Activated B cell treated with CpG ODN at 0.5 μM for 24 hours (primary cell): ENCODE measurements around the gene POLN. TPM values are rescaled to one million over a fixed set of nuclear protein-coding genes. Genes with fewer than 3 reads are reported as not detected.

ENCODE experiments used
- ATAC-seq: fragments of 200-7000 bp; cut with Tn5 transposase; one replicate; pipeline ENCODE4 v1.10.0; 2021; ENCODE audit warnings: low read depth, mild to moderate bottlenecking, moderate library complexity
- CTCF ChIA-PET: fragments of 350-600 bp; sonication (Branson Sonifier 250); formaldehyde crosslinking; loops from one replicate; lab custom pipeline; 2021; ENCODE audit warnings: antibody characterized with exemption; lab: Charles Lee
- POLR2A ChIA-PET: fragments of 350-600 bp; sonication (Branson Sonifier 250); formaldehyde crosslinking; loops from one replicate; lab custom pipeline; 2021; ENCODE audit warnings: antibody characterized with exemption; lab: Charles Lee
- DNase-seq: peaks from one replicate; pipeline ENCODE4 v3.0.0; 2022
- H3K27ac Mint-ChIP-seq: one replicate; pipeline ENCODE4 v1.8.0; 2020; ENCODE audit warnings: mixed read lengths
- H3K27me3 Mint-ChIP-seq: one replicate; pipeline ENCODE4 v1.8.0; 2021; ENCODE audit warnings: mixed read lengths
- H3K36me3 Mint-ChIP-seq: one replicate; pipeline ENCODE4 v1.8.0; 2021; ENCODE audit warnings: low read depth, mixed read lengths
- H3K4me1 Mint-ChIP-seq: one replicate; pipeline ENCODE4 v1.8.0; 2021; ENCODE audit warnings: mixed read lengths
- H3K4me3 Mint-ChIP-seq: one replicate; pipeline ENCODE4 v1.8.0; 2020; ENCODE audit warnings: mild to moderate bottlenecking, mixed read lengths
- H3K9me3 Mint-ChIP-seq: one replicate; pipeline ENCODE4 v1.8.0; 2020; ENCODE audit warnings: mixed read lengths
- intact Hi-C: fragments of 100-400 bp; cut with micrococcal nuclease; formaldehyde crosslinking; loops from one replicate; pipeline ENCODE4 v1.15.1; 2024
- total RNA-seq: library from RNA; stranded (reverse); gene quantifications from 2 replicates; pipeline ENCODE4 v1.2.3, GENCODE V29; 2022
- TF ChIP-seq, protein P1 (sequence below): fragments of 200-600 bp; IDR thresholded peaks from one replicate; pipeline ENCODE4 v1.8.0; 2022; ENCODE audit warnings: antibody characterized with exemption, mild to moderate bottlenecking

Gene POLN
- total RNA-seq, 1 donor from 2014 or later, result 1.4 TPM

DNA sequence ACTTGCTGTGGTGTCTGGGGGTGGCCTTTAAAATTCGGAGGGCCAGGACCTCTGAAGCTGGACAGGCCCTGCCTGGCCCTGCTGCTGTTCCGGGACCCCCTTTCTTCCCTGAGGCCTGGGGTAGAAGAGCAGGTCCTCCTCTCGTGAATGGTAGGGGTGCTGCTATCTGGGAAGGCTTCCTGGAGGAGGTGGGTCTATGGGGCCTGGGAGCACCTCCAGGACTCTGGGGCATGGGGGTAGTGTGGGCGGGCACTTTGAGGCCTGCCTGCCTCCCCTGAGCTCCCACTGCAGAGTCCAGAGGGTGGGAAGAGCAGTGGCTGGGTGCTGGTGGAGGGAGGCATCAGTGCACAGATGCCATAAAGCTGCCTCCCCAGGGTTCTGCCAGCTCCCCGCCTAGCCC is 24.9 kb upstream of the POLN start:
- DNase-seq (no peak), ATAC-seq (no peak)
- Mint-ChIP-seq H3K9me3 (no peaks in the 10 kb centered on the region), H3K36me3 (no peaks in the 10 kb centered on the region), H3K27ac (no peak overlapping the region), H3K4me3 (no peak overlapping the region), H3K27me3 (no peaks in the 10 kb centered on the region), H3K4me1 (peaks cover 7% of the 10 kb centered on the region)
- TF ChIP-seq, protein P1, sequence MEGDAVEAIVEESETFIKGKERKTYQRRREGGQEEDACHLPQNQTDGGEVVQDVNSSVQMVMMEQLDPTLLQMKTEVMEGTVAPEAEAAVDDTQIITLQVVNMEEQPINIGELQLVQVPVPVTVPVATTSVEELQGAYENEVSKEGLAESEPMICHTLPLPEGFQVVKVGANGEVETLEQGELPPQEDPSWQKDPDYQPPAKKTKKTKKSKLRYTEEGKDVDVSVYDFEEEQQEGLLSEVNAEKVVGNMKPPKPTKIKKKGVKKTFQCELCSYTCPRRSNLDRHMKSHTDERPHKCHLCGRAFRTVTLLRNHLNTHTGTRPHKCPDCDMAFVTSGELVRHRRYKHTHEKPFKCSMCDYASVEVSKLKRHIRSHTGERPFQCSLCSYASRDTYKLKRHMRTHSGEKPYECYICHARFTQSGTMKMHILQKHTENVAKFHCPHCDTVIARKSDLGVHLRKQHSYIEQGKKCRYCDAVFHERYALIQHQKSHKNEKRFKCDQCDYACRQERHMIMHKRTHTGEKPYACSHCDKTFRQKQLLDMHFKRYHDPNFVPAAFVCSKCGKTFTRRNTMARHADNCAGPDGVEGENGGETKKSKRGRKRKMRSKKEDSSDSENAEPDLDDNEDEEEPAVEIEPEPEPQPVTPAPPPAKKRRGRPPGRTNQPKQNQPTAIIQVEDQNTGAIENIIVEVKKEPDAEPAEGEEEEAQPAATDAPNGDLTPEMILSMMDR, result no peak
- CTCF ChIA-PET, result no interaction called here
- POLR2A ChIA-PET, result no interaction called here
- intact Hi-C loops, result no loop called here

DNA sequence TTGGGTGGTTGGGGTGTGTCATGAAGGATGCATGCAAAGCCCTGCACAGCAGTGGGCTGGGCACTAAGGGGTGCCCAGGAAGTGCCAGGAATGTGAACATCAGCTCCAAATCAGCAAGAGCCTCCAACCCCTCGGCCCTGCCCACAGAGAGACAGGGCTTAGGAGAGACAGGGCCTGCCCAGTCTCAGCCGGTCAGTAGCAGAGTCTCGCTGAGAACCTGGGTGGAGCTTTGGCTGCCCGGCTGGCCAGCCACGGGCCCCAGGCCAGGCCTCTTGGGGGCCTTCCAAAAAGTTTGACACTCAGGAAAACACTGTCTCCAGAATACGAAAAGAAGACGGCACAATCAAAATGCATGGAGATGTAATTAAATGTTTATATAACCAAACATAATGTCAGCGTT is 24.3 kb upstream of the POLN start:
- Mint-ChIP-seq H3K4me3 (no peak overlapping the region), H3K27me3 (no peaks in the 10 kb centered on the region), H3K27ac (no peak overlapping the region), H3K4me1 (peaks cover 7% of the 10 kb centered on the region), H3K9me3 (no peaks in the 10 kb centered on the region), H3K36me3 (no peaks in the 10 kb centered on the region)
- intact Hi-C loops, result no loop called here
- TF ChIP-seq, protein P1, result no peak
- no peak for DNase-seq
- POLR2A ChIA-PET, result no interaction called here
- CTCF ChIA-PET, result no interaction called here
- no peak for ATAC-seq

DNA sequence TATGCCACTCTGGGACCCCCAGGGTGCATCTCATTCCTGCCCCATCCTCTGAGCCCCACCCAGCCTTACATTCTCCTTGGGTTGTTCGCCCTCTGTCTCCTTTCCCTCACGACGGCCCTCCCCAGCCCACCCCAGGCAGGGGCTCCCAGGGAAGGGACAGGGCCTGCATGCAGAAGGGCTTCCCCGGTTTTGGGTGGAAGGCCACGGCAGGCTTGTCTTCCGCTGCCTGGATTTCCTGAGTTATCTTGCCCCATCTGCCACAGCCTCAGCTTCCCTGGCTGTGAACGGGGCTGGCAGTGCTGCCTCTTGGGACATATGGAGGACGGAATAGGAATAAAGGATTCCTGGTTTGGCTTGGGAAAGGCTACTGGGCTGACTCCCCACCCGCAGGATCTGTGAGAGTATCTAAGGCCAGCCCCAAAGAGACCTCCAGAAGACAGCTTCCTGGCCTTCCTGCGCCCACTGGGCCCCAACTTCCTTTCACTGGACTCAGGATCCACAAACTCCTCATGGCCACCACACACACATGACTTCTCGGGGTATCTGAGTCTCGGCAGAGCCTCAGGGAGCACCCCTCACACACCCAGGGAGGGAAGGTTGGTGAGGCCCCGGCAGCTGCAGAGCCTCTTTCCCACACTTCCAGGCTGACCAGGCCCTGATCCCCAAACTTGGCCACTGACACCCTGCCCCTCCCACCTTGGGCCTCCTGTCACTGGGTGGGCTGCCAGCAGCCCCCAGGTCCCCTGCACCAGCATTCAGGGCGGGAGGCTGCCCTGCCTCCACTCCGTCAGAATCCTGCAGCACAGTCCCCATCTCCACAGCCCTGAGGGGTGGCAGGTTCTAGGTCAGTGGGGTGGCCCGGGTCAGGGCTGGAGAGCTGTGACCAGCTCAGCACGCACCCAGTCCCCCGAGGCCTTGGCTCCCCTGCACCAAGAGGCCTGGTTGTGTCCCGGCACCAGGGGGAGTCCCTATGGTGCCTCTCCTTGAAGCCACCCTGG is 23.5 kb upstream of the POLN start:
- POLR2A ChIA-PET, result interaction anchor here (1.2 kb wide), 1 partner anchor 16 kb away, joined by 3 read pairs; no protein-coding TSS in a partner anchor
- TF ChIP-seq, protein P1, result no peak
- DNase-seq (no peak), ATAC-seq (no peak)
- no peaks in the 10 kb centered on the region for H3K27me3 Mint-ChIP-seq
- H3K4me1 Mint-ChIP-seq, result peaks cover 8% of the 10 kb centered on the region
- H3K36me3 Mint-ChIP-seq, result no peaks in the 10 kb centered on the region
- CTCF ChIA-PET, result no interaction called here
- no peaks in the 10 kb centered on the region for H3K9me3 Mint-ChIP-seq
- H3K27ac Mint-ChIP-seq, result no peak overlapping the region
- intact Hi-C loops, result no loop called here
- H3K4me3 Mint-ChIP-seq, result no peak overlapping the region

DNA sequence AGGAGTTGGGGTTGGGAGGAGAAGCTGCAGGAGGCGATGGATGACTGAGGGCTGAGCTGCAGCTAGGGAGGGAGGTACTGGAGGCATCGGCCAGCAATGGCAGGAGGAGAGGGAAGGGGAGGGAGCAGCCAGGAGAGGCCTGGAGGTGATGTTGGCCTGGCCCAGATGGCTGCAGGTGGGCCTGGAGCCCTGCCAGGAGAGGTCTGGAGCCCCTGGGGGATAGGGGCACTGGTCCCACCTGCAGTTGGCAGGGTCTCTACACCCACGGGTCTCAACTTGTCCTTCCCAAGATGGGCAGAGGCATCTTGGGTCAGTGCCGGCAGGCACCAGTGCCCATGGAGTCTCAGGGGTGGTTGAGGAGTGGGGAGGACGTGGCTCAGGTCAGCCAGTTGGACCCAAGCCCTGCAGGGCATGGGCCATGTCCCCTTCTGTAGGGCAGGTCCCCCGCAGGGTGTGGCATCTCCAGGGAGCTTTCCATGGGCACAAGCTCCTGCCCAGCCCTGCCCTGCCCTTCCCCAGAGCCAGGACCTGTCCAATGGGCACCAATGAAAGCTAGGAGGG is 22.6 kb upstream of the POLN start:
- no peak overlapping the region for H3K27ac Mint-ChIP-seq
- ChIA-PET CTCF (no interaction called here), POLR2A (interaction anchor here (1.2 kb wide), 1 partner anchor 17 kb away, joined by 3 read pairs; no protein-coding TSS in a partner anchor)
- peaks cover 15% of the 10 kb centered on the region for H3K4me1 Mint-ChIP-seq
- no peaks in the 10 kb centered on the region for H3K27me3 Mint-ChIP-seq
- TF ChIP-seq, protein P1, result no peak
- no peak for DNase-seq
- intact Hi-C loops, result loop anchor here (5.0 kb wide), 3 partner anchors 33 to 257 kb away; partner anchors contain the start of gene NELFA
- H3K36me3 Mint-ChIP-seq, result no peaks in the 10 kb centered on the region
- H3K9me3 Mint-ChIP-seq, result no peaks in the 10 kb centered on the region
- ATAC-seq, result no peak
- H3K4me3 Mint-ChIP-seq, result no peak overlapping the region

DNA sequence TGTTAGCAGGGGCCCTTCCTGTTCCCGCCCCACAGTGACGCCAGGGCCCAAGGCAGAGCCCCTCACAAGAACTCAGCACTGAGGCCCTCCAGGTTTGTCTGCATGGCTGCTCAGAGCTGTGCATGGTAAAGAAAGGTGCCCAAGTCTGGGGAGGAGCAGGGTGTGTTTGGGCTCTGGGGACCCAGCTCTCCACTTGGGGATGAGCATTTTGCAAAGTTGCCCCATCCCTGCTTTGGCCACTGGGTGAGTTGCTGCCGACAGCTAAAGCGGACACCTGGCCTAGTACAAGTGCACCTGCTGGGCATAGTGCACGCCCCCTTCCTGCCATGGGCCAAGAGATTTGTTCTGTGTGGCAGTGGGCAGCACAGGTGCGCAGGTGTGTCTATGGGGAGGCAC is 22.0 kb upstream of the POLN start:
- ChIA-PET POLR2A (interaction anchor here (2.4 to 2.7 kb wide), 2 partner anchors 18 to 22 kb away, joined by 21 to 36 read pairs; partner anchors contain the start of genes HAUS3 and POLN), CTCF (no interaction called here)
- no peaks in the 10 kb centered on the region for H3K9me3 Mint-ChIP-seq
- H3K27ac Mint-ChIP-seq, result no peak overlapping the region
- H3K27me3 Mint-ChIP-seq, result no peaks in the 10 kb centered on the region
- ATAC-seq (no peak), DNase-seq (no peak)
- TF ChIP-seq, protein P1, result no peak
- H3K4me1 Mint-ChIP-seq, result peaks cover 16% of the 10 kb centered on the region
- H3K4me3 Mint-ChIP-seq, result peak overlapping the region; percentile 44
- no peaks in the 10 kb centered on the region for H3K36me3 Mint-ChIP-seq
- intact Hi-C loops, result loop anchor here (5.0 kb wide), 3 partner anchors 33 to 257 kb away; partner anchors contain the start of gene NELFA
